GM12878 (cell line): Measurements from ENCODE around the gene SNAPC4.

Experiments used
- CTCF ChIP-seq, 3 experiments: IDR thresholded peaks in 2 of 3; conservative IDR thresholded peaks in 1 of 3; 2 replicates each; pipeline ENCODE4 v1.5.1; 2011; ENCODE audit warnings: low read depth in 3 of 3, low read length in 3 of 3, mild to moderate bottlenecking in 3 of 3, control low read depth in 2 of 3, moderate library complexity in 2 of 3, inconsistent platforms in 1 of 3, mixed read lengths in 1 of 3; ENCODE audit not compliant: control insufficient read depth in 2 of 3, insufficient read depth in 1 of 3; ENCODE audit errors: extremely low read depth in 1 of 3
- POLR2AphosphoS5 ChIP-seq: IDR thresholded peaks from 2 replicates; pipeline ENCODE4 v1.6.1; 2011; ENCODE audit warnings: mild to moderate bottlenecking, low read length, inconsistent platforms
- TAF1 ChIP-seq: IDR thresholded peaks from 2 replicates; pipeline ENCODE4 v1.6.1; 2011; ENCODE audit warnings: mild to moderate bottlenecking, low read depth, low read length, borderline replicate concordance

DNA sequence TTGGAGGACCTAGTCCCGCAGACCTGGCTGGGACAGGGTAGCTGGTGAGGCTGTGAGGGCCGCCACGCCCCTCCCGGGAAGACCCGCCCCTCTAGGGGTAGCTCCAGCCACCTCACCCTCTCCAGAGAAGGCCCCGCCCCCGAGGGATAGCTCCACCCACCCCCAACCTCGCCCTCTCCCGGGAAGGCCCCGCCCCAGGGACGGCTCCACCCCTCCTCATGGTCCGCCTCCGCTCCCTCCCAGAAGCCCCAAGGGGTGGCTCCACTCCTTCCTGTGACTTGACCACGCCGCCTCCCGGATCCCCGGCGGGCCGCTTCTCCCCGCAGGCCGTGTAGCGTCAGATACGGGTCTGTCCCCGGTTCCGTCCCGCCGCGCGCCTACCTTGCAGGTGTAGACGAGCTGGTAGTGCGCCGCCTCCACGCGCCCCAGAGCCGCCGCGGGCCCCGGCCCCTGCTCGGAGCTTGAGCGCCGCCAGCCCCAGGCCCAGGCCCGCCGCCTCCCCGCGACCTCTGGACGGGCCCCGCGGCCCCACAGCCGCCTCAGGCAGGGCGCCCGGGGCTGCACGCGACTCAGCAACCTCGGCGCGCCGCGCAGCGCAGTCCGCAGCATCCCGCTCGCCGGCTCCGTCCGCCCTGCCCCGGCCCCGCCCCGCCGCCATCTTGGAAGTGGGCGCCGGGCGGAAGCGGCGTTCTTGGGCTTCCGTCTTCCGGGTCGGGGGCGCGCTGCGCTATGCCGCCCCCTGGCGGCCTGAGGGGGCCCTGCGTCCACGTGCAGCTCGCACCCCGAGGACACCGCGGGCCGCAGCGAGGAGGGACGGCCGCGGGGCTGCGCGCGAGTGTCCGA, 36.6 kb downstream of the SNAPC4 start, which contains the start of gene DNLZ:
- TF ChIP-seq CTCF (IDR thresholded peaks at IDR 0.05 in 2 of 3, conservative IDR thresholded peaks at IDR 0.05 in 1 of 3; ENCODE audit: control insufficient read depth in 2 of 3, extremely low read depth in 1 of 3, insufficient read depth in 1 of 3, low read depth in 3 of 3, low read length in 3 of 3) (peak; percentile 90 to 98 (median 91)), TAF1 (peak; percentile 66; the same call in 1 of the 2 replicates), POLR2AphosphoS5 (peak; percentile 85; the same call in 1 of the 2 replicates)
